Measurements from ENCODE around the gene TUBB2A.
"Not testable (repeated sequence)": the region's sequence is repeated elsewhere in the genome, so short reads cannot be mapped to it uniquely, and the experiment has no call there.

Gene TUBB2A

DNA sequence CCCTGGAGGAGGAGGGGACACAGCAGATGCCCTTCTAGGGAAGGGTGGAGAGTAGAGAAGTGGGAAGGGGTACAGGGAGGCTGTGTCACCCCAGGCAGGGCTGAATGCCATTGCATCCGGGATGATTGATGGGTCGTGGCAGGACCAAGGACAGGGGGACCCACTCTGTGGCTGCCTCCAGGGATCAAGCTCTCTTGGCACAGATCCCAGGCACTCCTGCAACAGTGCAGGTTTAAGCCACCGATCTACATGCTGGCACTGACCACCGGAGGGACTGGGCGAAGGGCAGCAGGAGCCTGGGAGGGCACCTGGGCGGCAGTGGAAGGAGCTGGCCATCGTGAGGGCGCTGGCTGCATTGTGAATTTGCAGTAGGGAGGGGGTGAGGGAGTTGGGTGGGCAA, 22.6 kb upstream of the TUBB2A start:
- not testable (repeated sequence) for DNase-seq

DNA sequence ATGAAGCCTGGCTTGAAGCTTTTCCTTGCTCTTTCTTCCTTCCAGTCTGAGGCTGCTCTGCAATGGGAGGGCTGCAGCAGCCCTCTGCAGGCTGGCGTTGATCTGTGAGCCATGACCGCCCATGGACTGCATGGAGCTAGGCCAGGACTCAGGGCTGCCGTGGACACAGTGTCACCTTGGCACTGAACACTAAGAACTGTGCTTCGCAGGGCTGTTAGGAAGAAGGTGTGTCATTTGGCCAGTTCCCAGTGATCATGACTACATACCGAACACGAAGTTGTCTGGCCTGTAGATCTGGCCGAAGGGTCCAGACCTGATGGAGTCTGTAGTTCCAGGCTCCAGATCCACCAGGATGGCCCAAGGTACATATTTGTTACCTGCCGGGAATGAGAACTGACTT, 21.3 kb upstream of the TUBB2A start:
- not testable (repeated sequence) for DNase-seq

DNA sequence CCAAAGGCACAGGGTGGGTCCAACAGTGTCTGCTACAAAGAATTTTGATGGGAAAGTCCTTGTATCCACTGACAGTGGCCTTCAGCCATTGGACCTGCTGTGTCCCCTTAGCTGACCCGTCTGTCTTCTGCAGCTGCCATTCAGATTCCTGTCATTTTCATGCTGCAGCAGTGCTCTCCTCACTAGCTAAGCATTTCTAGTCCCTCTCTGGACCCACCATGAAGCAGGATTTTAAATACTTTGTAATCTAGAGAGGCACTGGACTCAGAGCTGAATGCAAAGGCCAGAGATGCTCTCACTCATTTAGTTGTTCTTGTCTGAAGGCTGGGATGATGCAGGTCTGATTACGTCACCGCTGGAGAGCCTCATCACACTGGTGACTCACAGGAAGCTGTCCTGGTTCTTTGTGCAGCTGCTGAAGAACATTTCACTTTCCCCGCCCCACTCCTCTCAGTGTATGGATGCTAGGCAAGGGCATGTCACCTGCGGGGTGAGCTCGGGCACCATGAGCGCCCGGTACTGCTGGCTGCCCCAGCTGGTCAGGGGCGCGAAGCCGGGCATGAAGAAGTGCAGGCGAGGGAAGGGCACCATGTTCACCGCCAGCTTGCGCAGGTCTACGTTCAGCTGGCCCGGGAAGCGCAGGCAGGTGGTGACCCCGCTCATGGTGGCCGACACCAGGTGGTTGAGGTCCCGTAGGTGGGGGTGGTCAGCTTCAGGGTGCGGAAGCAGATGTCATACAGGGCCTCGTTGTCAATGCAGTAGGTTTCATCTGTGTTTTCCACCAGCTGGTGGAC, 19.4 kb upstream of the TUBB2A start:
- DNase-seq: no peak

DNA sequence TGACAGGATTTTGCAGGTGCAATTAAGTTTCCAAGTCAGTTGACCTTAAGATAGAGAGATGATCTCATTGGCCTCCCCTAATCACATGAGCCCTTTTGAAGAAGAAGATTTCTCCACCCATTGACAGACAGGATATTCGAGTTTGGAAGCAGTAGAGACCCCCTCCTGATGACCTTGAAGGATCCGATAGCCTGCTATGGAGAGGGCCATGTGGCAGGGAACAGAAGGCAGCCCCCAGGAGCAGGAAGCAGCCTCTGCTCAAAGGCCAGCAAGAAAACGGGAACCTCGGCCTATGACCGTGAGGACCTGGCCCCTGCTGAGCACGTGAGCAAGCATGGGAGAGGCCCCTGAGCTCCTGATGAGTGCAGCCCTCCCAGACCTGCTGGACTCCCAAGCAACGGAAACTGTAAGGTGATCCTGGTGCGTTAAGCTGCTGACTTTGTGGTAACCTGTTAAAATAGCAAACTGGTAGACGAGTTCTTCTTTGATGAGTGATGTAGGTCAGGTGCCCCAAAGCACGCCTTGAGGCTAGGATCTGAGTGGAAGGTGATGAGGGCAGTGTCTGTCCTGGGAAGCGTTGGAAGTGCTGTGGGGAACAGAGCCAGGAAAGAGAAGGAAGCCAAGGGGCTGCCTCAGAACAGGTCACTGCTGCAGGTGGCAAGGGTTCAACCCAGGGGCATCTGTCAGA, 18.5 kb upstream of the TUBB2A start:
- no peak for DNase-seq

- not testable (repeated sequence) for DNase-seq
Observed at GRCh38 chr6:3173636-3174089, 16.3 kb upstream of the TUBB2A start.

DNA sequence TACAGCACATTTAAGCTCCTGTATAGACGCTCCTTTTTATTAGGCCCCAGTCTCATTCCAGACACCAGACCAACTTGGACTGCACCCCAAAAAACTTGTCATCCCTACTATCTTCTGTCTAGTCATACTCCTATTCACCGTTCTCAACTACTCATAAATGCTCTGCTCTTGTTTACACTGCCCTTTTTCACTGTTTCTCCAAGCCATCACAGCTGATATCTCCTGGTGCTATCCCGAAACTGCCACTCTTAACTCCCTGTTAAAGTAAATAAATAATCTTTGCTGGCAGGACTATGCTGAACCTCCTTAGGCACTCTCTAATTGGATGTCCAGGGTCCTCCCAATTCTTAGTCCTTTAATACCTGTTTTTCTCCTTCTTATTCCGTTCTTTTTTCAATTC, 15.4 kb upstream of the TUBB2A start:
- DNase-seq: not testable (repeated sequence)

DNA sequence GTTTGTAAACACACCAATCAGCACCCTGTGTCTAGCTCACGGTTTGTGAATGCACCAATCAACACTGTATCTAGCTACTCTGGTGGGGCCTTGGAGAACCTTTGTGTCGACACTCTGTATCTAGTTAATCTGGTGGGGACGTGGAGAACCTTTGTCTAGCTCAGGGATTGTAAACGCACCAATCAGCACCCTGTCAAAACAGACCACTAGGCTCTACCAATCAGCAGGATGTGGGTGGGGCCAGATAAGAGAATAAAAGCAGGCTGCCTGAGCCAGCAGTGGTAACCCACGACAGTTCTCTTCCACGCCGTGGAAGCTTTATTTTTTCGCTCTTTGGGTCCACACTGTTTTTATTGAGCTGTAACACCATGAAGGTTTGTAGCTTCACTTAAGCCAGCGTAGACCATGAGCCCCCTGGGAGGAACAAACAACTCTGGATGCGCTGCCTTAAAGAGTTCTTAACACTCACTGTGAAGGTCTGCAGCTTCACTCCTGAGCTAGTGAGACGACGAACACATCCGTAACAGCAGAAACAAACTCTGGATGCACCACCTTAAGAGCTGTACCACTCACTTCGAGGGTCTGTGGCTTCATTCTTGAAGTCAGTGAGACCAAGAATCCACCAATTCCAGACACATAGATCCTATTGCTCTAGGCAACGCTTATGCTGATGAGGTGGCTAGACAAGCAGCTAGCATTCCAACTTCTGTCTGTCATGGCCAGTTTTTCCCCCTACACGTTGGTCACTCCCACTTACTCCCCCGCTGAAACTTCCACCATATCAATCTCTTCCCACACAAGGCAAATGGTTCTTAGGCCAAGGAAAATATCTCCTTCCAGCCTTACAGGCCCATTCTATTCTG, 14.2 kb upstream of the TUBB2A start:
- DNase-seq: not testable (repeated sequence)

DNA sequence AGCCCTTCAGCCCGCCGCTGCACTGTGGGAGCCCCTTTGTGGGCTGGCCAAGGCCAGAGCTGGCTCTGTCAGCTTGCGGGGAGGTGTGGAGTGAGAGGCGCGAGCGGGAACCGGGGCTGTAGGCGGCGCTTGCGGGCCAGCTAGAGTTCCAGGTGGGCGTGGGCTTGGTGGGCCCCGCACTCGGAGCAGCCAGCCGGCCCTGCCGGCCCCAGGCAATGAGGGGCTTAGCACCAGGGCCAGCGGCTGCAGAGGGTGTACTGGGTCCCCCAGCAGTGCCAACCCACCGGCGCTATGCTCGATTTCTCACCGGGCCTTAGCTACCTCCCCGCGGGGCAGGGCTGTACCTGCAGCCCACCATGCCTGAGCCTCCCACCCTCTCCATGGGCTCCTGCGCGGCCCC, 13.3 kb upstream of the TUBB2A start:
- not testable (repeated sequence) for DNase-seq

DNA sequence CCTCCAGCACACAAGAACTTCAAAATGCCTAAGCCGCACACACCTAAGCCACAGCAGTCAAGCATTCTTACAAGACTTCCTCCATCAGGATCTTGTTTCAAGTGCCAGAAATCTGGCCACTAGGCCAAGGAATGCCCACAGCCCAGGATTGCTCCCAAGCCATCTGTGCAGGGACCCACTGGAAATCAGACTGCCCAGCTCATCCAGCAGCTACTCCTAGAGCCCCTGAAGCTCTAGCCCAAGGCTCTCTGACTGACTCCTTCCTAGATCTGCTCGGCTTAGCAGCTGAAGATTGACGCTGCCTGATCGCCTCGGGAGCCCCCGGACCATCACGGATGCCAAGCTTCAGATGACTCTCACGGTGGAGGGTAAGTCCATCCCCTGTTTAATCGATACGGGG, 10.7 kb upstream of the TUBB2A start:
- DNase-seq: not testable (repeated sequence)

GRCh38 chr6:3166535-3167225, 9.3 kb upstream of the TUBB2A start:
- not testable (repeated sequence) for DNase-seq

- DNase-seq: peak; percentile 33
Observed at GRCh38 chr6:3165631-3166534, 8.5 kb upstream of the TUBB2A start.

GRCh38 chr6:3164388-3164787, 7.0 kb upstream of the TUBB2A start:
- no peak for DNase-seq

GRCh38 chr6:3163248-3163594, 5.9 kb upstream of the TUBB2A start:
- peak; percentile 68 for DNase-seq

DNA sequence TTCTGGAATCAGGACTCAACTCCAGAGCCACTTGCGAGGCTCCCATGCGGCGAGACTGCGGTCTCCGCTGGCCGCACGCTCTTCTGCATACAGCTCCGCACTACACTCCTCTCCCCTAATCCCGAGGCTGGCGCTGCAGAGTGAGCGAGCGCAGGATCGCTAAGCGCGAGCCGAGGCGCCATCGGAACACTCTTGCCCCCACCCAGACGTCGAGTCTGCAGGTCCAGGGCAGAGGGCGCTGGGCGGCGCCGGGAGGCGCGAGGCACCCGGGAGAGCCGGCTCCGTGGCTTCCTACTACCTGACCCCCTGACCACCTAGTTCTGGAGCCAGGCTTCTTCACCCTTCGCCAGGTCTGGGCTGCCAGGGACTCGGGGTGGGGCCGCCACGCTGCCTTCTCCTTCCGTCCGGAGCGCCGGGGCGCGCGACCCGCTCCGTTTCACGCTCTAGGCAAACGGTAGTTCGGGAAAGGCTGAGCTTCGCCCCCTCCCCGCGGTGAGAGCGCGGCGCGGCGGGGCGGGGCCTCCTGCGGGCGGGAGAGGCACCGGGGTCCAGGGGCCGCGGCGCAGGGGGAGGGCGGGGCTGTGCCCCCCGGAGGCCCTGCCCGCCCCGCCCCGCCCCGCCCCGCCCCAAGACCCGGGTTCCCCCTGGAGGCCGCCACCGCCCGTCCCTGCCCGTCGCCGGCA, 5.4 kb upstream of the TUBB2A start:
- DNase-seq: peak; percentile 94

- DNase-seq: no peak
Observed at GRCh38 chr6:3162067-3162497, 4.7 kb upstream of the TUBB2A start.

DNA sequence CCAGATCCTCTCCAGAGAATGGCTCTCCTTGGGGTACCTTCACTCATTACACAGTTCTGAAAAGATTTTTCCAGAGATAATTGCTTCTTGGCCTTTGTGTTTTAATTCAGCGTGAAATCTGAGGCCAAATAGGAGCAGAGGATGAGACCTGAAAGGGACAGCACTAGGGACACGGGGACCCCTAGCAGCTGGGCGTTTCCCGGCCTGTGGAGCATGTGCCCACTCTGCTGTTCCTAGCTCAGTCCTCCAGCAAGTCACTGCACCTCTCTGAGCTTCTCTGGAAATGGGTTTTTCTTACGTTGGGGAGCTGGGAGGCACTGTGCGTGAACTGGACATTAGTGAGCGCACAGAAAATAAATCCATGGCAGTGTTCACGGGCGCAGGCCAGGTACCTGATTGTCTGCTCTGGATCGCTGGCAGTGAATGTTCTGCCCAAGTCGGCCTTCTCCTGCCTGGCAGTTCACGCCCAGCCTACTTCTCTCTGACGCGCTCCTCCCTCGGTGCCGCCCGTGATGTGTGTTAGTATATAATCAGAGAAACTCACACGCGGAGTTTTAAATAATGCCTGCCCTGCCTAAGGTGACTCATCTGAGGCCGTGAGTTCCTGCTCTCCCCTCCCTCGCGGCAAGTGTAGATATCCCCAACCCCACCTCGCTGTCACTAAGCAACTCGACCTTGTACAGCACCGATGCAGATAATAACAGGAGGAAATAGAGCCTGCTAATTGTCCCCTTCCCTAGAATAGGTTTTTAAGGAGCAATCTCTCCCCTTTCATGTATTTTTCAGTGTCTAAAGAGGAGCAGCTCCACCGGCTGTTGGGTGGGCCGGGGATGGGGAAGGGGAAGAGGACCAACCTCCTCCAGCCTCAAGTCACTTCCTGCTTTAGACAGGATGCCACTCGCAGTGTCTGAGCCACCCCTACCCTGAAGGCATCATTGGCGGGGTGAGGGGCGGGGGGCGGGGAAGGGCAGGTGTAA, 2.7 kb upstream of the TUBB2A start:
- DNase-seq: no peak

DNA sequence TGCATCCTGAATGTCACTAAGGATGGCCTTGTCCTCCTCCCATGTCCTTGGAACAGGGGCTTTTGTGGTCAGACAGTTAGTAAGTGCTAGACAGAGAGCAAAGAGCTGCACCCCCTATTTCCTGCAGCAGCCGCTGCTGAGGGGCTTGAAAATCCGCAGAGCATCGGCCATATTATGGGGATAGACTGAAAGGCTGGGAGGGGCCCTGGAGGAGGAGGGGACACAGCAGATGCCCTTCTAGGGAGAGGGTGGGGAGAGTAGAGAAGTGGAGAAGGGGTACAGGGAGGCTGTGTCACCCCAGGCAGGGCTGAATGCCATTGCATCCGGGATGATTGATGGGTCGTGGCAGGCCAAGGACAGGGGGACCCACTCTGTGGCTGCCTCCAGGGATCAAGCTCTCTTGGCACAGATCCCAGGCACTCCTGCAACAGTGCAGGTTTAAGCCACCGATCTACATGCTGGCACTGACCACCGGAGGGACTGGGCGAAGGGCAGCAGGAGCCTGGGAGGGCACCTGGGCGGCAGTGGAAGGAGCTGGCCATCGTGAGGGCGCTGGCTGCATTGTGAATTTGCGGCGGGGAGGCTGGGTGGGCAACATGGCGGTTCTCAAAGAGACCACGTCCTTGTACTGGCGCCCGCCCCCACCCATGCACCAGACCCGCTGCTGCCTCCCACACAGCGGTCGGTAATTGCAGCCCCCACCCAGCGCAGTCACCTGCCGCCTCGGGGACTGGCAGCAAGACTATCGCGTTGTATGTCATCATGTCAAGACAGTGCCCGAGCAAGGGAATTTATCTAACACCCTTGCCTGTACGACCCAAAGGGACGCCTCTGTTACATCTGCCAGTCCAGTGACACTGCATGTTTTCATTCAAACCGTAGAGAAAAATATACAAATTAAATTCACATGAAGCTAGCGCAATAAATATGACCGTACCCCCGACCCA, 887 bp downstream of the TUBB2A start:
- DNase-seq: peak; percentile 66

DNA sequence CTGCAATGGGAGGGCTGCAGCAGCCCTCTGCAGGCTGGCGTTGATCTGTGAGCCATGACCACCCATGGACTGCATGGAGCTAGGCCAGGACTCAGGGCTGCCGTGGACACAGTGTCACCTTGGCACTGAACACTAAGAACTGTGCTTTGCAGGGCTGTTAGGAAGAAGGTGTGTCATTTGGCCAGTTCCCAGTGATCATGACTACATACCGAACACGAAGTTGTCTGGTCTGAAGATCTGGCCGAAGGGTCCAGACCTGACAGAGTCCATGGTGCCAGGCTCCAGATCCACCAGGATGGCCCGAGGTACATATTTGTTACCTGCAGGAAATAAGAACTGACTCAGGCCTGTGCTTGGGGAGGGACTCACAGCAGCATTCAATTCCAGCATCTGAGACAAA, 1.9 kb downstream of the TUBB2A start:
- DNase-seq: not testable (repeated sequence)

- no peak for DNase-seq
Observed at GRCh38 chr6:3152689-3153088, 4.7 kb downstream of the TUBB2A start.

Measured in retina (tissue), 1 donor.